A673 (cell line): ENCODE results near the gene NRF1.
"Not testable (repeated sequence)": the region's sequence is repeated elsewhere in the genome, so short reads cannot be mapped to it uniquely, and the experiment has no call there.

ENCODE experiments used
- CTCF ChIP-seq: fragments of 300-800, 200-600 bp; sonication (generic); conservative IDR thresholded peaks from 2 replicates; pipeline ENCODE4 v1.5.1; 2017; ENCODE audit warnings: low read depth, mild to moderate bottlenecking, antibody characterized with exemption, low read length, moderate library complexity, mixed read lengths
- EZH2 ChIP-seq: fragments of 200-600 bp; sonication (generic); IDR thresholded peaks from 2 replicates; pipeline ENCODE4 v1.6.1; 2017; ENCODE audit warnings: borderline replicate concordance, low read depth, mild to moderate bottlenecking, mixed read lengths, antibody characterized with exemption, low read length; ENCODE audit not compliant: poor library complexity, severe bottlenecking

- TF ChIP-seq CTCF, EZH2: not testable (repeated sequence)
These were observed 7.5 kb upstream of the NRF1 start for GRCh38 chr7:129604021-129604420.
